ENCODE results near the gene RAPGEF4.

Gene RAPGEF4

DNA sequence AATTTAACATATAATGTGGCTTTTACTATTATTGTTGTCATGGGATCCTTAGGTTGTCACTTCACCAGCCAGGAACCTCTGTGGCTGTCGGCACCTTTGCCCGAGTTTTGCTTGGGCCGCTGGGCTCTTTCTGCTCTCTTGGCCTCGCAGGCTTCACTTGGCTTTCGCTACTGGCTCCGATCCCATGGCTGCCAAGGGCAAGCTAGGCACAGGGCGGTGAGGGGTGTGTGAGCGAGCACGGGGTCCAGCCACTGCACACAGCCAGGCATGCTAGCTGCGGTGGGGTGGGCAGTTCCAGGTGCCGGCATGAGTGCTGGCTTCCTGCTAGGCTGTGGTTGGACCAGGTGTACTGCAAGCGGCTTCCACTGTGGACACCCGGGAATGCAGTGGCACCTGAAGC is 23.4 kb upstream of the RAPGEF4 start:
- no peak for TF ChIP-seq CTCF (IDR thresholded peaks at IDR 0.05; ENCODE audit: low read depth, low read length)
- DNase-seq (ENCODE audit: extremely low read depth, low read depth), result no peak

DNA sequence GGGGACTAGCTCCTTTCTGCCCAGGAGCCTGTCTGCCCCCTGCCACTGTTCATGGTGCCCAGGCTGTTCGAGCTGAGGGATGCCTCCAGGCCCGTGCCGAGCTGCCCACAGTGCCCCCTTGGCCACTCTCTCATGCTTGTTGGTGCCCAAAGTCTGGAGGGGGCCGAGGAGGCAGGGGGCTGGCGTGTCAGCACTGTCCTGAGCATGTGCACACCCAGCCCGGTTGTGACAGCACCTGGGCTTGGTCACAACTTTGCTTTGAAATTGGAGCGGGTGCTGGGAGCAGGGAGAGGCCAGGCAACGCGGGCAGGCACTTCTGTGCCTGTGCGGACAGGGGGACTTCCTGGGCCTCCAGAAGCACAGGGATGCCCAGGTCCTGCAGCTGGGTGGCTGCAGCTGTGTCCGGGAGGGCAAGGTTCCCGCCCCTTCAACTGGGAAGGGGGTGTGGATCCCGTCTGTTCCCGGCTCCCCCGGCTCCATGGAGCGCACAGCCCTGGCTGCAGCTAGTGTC is 22.2 kb upstream of the RAPGEF4 start:
- no peak for DNase-seq (ENCODE audit: extremely low read depth, low read depth)
- no peak for TF ChIP-seq CTCF (IDR thresholded peaks at IDR 0.05; ENCODE audit: low read depth, low read length)

DNA sequence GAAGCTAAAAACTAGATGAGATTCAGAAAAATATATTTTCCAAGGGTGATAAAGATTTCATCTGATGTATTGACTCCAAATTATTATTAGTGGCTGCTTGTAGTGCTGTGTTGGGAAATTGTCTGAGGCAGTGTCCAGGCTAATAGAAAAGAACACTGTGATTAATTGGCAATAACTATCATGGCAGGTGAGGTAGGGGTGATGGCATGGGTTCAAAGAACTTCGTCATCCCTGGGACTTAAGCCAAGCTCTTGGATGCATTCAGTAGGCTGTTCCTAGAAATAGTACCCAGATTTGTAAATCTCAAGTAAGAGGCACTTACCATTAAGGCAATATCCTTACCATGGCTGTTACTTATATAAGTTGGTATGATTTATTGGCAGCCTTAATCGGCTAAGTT is 13.2 kb upstream of the RAPGEF4 start:
- DNase-seq (ENCODE audit: extremely low read depth, low read depth), result no peak
- TF ChIP-seq CTCF (IDR thresholded peaks at IDR 0.05; ENCODE audit: low read depth, low read length), result no peak

DNA sequence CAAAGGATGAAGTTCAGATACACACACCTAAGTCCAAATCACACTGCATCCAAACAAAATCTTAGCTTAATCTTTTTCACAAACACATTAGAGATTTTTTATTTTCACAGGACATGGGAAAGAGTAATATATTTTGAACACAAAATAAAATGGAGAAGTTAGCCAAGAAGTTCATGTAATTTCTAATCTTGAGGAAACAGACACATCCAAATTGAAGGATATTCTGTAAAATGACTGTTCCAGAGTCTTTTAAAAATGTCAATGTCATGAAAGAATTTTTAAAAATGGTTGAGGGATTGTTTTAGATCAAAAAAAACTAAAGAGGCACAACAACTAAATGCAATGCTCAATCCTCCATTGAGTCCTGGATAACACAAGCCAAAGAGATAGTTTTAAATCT is 12.4 kb upstream of the RAPGEF4 start:
- TF ChIP-seq CTCF (IDR thresholded peaks at IDR 0.05; ENCODE audit: low read depth, low read length), result no peak
- no peak for DNase-seq (ENCODE audit: extremely low read depth, low read depth)

- DNase-seq (ENCODE audit: extremely low read depth, low read depth), result no peak
- TF ChIP-seq CTCF (IDR thresholded peaks at IDR 0.05; ENCODE audit: low read depth, low read length), result no peak
These were observed 10.9 kb upstream of the RAPGEF4 start for GRCh38 chr2:172724724-172725123.

- TF ChIP-seq CTCF (IDR thresholded peaks at IDR 0.05; ENCODE audit: low read depth, low read length), result no peak
These were observed 10.4 kb upstream of the RAPGEF4 start for GRCh38 chr2:172725284-172725683.

DNA sequence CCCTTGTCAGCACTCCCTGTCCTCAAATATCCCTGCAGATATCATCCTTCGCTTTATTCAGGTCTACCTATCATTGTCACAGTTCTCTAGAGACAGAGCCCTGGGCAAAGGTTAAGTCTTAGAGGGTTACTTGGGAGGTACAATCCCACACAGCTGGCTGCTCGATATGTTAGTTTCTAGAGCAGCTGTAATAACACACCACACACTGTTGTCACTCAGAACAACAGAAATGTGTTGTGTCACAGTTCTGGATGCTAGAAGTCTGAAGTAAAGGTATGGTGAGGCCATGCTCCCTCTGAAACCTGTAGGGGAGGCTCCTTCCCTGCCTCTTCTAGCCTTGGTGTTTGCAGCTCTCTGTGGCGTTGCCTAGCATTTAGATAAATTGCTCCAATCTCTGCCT is 9.9 kb upstream of the RAPGEF4 start:
- no peak for TF ChIP-seq CTCF (IDR thresholded peaks at IDR 0.05; ENCODE audit: low read depth, low read length)
- no peak for DNase-seq (ENCODE audit: extremely low read depth, low read depth)

More at GRCh38 chr2:172725284-172725683, 10.4 kb upstream of the RAPGEF4 start:
- DNase-seq (ENCODE audit: extremely low read depth, low read depth), result no peak

Measured in AG09319 (cell line).